NB4 (cell line): ENCODE results near the gene APOBEC3A.
A peak's percentile ranks its signal among the peaks of the same experiment; 100 is the strongest.

ENCODE experiments used
- DNase-seq: peaks from one replicate; pipeline ENCODE4 v3.0.0; 2010; ENCODE audit warnings: low read depth
- H3K4me3 ChIP-seq: one replicate; pipeline ENCODE4 v1.5.1; 2011; ENCODE audit warnings: mild to moderate bottlenecking, low read depth, low read length, moderate library complexity
- MYC ChIP-seq: IDR thresholded peaks from 2 replicates; pipeline ENCODE4 v1.6.1; 2011; ENCODE audit warnings: low read depth, low read length
- POLR2A ChIP-seq: IDR thresholded peaks from 2 replicates; pipeline ENCODE4 v1.6.1; 2011; ENCODE audit warnings: mild to moderate bottlenecking; ENCODE audit not compliant: insufficient read length; ENCODE audit errors: extremely low read depth
- TF ChIP-seq, protein P1 (sequence below): IDR thresholded peaks from one replicate; pipeline ENCODE4 v1.5.1; 2012; ENCODE audit warnings: low read depth, low read length
- TF ChIP-seq, protein P2 (sequence below): IDR thresholded peaks from 2 replicates; pipeline ENCODE4 v1.6.1; 2011; ENCODE audit warnings: low read depth, low read length

Gene APOBEC3A

DNA sequence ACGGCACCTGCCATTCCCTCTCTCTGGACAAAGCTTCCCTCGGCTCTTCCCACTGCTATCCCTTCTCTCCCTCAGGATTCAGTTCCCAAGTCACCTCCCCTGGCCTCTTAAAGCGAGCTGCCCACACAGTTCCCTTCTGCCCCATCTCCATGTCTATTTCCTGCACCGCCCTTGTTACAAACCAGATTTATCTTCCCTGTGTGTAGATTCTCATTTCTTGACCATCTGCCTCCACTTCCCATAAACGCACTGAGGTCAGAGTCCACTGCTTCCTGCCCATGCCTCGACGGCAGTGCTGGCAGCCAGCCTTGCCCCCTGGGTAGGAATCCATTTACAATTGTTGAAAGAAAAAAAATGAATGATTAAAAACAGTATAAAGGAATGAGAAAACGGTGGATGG, 13.1 kb downstream of the APOBEC3A start:
- TF ChIP-seq, protein P1, sequence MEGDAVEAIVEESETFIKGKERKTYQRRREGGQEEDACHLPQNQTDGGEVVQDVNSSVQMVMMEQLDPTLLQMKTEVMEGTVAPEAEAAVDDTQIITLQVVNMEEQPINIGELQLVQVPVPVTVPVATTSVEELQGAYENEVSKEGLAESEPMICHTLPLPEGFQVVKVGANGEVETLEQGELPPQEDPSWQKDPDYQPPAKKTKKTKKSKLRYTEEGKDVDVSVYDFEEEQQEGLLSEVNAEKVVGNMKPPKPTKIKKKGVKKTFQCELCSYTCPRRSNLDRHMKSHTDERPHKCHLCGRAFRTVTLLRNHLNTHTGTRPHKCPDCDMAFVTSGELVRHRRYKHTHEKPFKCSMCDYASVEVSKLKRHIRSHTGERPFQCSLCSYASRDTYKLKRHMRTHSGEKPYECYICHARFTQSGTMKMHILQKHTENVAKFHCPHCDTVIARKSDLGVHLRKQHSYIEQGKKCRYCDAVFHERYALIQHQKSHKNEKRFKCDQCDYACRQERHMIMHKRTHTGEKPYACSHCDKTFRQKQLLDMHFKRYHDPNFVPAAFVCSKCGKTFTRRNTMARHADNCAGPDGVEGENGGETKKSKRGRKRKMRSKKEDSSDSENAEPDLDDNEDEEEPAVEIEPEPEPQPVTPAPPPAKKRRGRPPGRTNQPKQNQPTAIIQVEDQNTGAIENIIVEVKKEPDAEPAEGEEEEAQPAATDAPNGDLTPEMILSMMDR = no peak
- TF ChIP-seq, protein P2, sequence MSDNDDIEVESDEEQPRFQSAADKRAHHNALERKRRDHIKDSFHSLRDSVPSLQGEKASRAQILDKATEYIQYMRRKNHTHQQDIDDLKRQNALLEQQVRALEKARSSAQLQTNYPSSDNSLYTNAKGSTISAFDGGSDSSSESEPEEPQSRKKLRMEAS = no peak
- TF ChIP-seq MYC (no peak), POLR2A (no peak)
- no peak for DNase-seq
- H3K4me3 ChIP-seq = no peak overlapping the region

DNA sequence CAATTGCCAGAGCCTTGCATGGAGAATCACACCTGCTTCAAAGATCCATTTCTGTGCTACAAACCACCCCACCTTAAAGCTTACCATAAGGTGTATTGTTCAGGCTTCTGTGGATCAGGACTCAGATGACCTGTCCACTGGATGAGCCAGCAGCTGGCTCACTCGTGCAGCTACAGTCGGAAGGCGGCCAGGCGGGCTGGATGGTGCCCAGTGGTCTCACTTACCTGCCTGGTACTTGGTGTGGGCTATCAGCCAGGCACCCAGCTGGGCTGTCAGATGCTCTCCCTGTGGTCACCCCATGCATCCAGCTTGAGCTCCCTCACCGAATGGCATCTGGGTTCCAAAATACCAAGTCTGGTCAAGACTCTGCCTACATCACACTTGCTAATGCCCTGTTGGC, 13.8 kb downstream of the APOBEC3A start:
- no peak for DNase-seq
- TF ChIP-seq, protein P2 = no peak
- TF ChIP-seq, protein P1 = no peak
- TF ChIP-seq MYC (no peak), POLR2A (no peak)
- H3K4me3 ChIP-seq = no peak overlapping the region

DNA sequence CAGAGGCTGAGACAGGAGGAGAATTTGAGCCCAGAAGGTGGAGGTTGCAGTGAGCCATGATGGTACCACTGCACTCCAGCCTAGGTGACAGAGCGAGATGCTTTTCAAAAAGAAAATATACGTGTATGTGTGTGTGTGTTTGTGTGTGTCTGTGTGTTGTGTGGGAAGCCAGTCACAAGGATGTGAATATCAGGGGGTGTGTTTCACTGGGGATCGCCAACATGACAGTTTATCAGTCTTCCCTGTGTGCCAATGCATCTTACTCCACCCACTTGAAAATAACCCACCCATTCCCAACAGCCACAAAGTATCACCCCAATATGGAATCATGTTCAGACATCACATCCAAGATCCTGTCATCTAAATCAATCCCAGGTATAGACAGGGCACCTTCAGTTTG, 14.4 kb downstream of the APOBEC3A start:
- H3K4me3 ChIP-seq = no peak overlapping the region
- no peak for DNase-seq
- TF ChIP-seq POLR2A (no peak), MYC (no peak)
- TF ChIP-seq, protein P2 = no peak
- TF ChIP-seq, protein P1 = no peak

DNA sequence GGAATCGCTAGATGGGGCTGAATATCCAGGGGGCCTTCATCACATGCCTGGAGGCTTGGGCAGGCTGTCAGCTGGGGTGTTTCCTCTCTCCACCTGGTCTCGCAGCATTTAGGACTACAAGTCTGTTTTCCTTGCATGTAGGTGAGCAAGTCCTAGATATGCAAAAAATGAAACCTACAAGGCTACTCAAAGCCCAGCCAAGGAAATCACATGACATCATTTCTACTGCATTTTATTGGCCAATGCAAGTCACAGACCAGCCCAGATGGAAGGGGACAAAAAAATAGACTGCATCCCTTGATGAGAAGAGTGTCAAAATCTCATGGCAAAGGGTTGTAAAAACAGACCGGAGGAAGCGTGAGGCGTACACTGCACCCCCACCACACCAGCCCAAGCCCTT, 15.1 kb downstream of the APOBEC3A start:
- no peak overlapping the region for H3K4me3 ChIP-seq
- TF ChIP-seq MYC (no peak), POLR2A (no peak)
- TF ChIP-seq, protein P2 = no peak
- TF ChIP-seq, protein P1 = no peak
- no peak for DNase-seq

DNA sequence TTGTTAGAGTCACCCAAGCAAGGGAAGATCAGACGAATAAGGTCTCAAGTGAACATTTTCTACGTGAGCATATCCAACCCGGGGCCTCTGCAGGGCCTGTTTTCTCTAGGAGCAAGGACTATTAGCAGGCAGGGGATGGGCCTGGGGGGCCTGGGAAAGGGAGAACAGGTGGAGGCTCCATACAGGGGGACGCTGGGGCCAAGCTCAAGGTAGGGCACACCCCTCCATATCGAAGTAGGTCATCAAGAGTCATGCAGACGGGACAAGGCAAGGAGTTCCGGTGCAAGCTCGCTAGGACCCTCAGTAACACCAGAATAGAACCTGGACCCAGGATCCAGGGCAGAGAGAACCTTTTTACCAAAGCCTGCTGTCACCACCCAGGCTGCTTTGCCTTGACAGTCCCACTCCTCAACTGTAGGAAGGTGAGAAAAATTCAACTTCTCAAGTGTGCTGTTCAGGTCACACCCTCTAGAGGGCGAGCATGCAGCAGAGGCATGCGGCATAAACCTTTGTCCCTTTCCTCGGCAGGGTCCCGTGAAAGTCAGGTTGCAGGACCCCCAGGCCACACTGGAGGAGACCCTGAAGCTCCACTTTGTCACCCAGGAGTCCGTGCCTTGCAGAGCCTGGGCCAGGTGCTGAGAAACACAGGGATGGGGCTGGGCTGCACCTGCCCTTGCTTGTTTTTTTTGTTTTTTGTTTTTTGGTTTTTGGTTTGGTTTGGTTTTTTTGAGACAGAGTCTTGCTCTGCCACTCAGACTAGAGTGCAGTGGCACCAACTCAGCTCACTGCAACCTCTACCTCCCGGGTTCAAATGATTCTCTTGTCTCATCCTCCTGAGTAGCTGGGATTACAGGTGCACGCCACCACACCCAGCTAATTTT, 16.1 kb downstream of the APOBEC3A start:
- TF ChIP-seq, protein P1 = peak; percentile 78
- no peak for TF ChIP-seq POLR2A
- TF ChIP-seq, protein P2 = peak; percentile 60; the same call in 1 of the 2 replicates
- TF ChIP-seq MYC = peak; percentile 42; the same call in 1 of the 2 replicates
- DNase-seq = peak; percentile 55
- no peak overlapping the region for H3K4me3 ChIP-seq
